ENCODE results near the gene ACTL10. TPM values are rescaled to one million over a fixed set of nuclear protein-coding genes. Genes with fewer than 3 reads are reported as not detected.

Gene ACTL10
- total RNA-seq, 1 donor: 1.7 TPM

GRCh38 chr20:33673410-33674293 lies 6.9 kb downstream of the ACTL10 start:
- peak; percentile 47 for DNase-seq (ENCODE audit: low read depth)
- peak overlapping the region; percentile 81 for H3K4me3 ChIP-seq (ENCODE audit: low read depth, low read length)
- no peak for TF ChIP-seq CTCF (IDR thresholded peaks at IDR 0.05; ENCODE audit: insufficient read depth, low read depth, low read length)

GRCh38 chr20:33674294-33675135 lies 7.8 kb downstream of the ACTL10 start, which contains the start of gene NECAB3:
Gene NECAB3 (minus strand): TSS chr20:33674428. CDS start chr20:33674352, 76 bp downstream.
- TF ChIP-seq CTCF (IDR thresholded peaks at IDR 0.05; ENCODE audit: insufficient read depth, low read depth, low read length): no peak
- peak; percentile 80 for DNase-seq (ENCODE audit: low read depth)
- H3K4me3 ChIP-seq (ENCODE audit: low read depth, low read length): peak within 1 kb of the TSS; percentile 81

GRCh38 chr20:33675136-33675959 lies 8.6 kb downstream of the ACTL10 start:
- DNase-seq (ENCODE audit: low read depth): peak; percentile 49

GRCh38 chr20:33676121-33676520 lies 9.4 kb downstream of the ACTL10 start:
- TF ChIP-seq CTCF (IDR thresholded peaks at IDR 0.05; ENCODE audit: insufficient read depth, low read depth, low read length): no peak
- DNase-seq (ENCODE audit: low read depth): no peak
- H3K4me3 ChIP-seq (ENCODE audit: low read depth, low read length): no peak overlapping the region

More at GRCh38 chr20:33675136-33675959, 8.6 kb downstream of the ACTL10 start:
- peak overlapping the region; percentile 65 for H3K4me3 ChIP-seq (ENCODE audit: low read depth, low read length)
- no peak for TF ChIP-seq CTCF (IDR thresholded peaks at IDR 0.05; ENCODE audit: insufficient read depth, low read depth, low read length)

GRCh38 chr20:33676652-33677645 lies 10.2 kb downstream of the ACTL10 start:
- no peak for TF ChIP-seq CTCF (IDR thresholded peaks at IDR 0.05; ENCODE audit: insufficient read depth, low read depth, low read length)
- no peak overlapping the region for H3K4me3 ChIP-seq (ENCODE audit: low read depth, low read length)
- no peak for DNase-seq (ENCODE audit: low read depth)
